Upper lobe of left lung (tissue), 6 donors: Measurements from ENCODE around the gene PTPRG. TPM values are rescaled to one million over a fixed set of nuclear protein-coding genes. Genes with fewer than 3 reads are reported as not detected.

Experiments
- ATAC-seq, 2 donors: fragments of 200-7000 bp; cut with Tn5 transposase; one replicate each; pipeline ENCODE4 v1.9.1; 2022; ENCODE audit warnings: mild to moderate bottlenecking in 2 of 2, moderate library complexity in 2 of 2; ENCODE audit not compliant: low FRiP score in 2 of 2
- DNase-seq, 2 donors: peaks; one replicate each; pipeline ENCODE4 v3.0.0-alpha.2; 2019 to 2020
- H3K27ac ChIP-seq, 4 donors: fragments of 200-600 bp; sonication (generic); one replicate each; pipeline ENCODE4 v1.5.1; 2016 to 2019
- H3K27me3 ChIP-seq, 4 donors: fragments of 200-600 bp; sonication (generic); one replicate each; pipeline ENCODE4 v1.5.1; 2017 to 2019
- H3K36me3 ChIP-seq, 4 donors: fragments of 200-600 bp; sonication (generic); one replicate each; pipeline ENCODE4 v1.5.1; 2016 to 2019
- H3K4me1 ChIP-seq, 4 donors: fragments of 200-600 bp; sonication (generic); one replicate each; pipeline ENCODE4 v1.5.1; 2018 to 2019
- H3K4me3 ChIP-seq, 4 donors: fragments of 200-600 bp; sonication (generic); one replicate each; pipeline ENCODE4 v1.5.1; 2017 to 2019; ENCODE audit warnings: mild to moderate bottlenecking in 2 of 4, moderate library complexity in 1 of 4
- H3K9me3 ChIP-seq, 4 donors: fragments of 200-600 bp; sonication (generic); one replicate each; pipeline ENCODE4 v1.5.1; 2018 to 2019
- CTCF ChIP-seq, 6 experiments: fragments of 450-650 bp in 4 of 6; fragments of 200-600 bp in 2 of 6; sonication (generic) in 2 of 6; IDR thresholded peaks; one replicate each; pipeline ENCODE4 v1.5.1; 2016 to 2019; ENCODE audit warnings: antibody characterized with exemption in 6 of 6
- EP300 ChIP-seq, 4 donors: sonication (generic); formaldehyde crosslinking; IDR thresholded peaks; one replicate each; pipeline ENCODE4 v1.5.1; 2017; ENCODE audit warnings: antibody characterized with exemption in 4 of 4, control low read depth in 2 of 4
- POLR2A ChIP-seq, 4 donors: fragments of 450-650 bp; IDR thresholded peaks; one replicate each; pipeline ENCODE4 v1.5.1; 2016 to 2017; ENCODE audit warnings: antibody characterized with exemption in 4 of 4, mild to moderate bottlenecking in 2 of 4
- POLR2AphosphoS5 ChIP-seq, 2 donors: sonication (generic); formaldehyde crosslinking; IDR thresholded peaks; one replicate each; pipeline ENCODE4 v1.5.1; 2017; ENCODE audit warnings: antibody characterized with exemption in 2 of 2
- WGBS, 2 donors: methylation state at CpG; one replicate each; pipeline ENCODE4 v1.1.5; 2017 to 2018; 5-methylcytosine and 5-hydroxymethylcytosine counted together
- total RNA-seq, 6 donors: library from RNA; depleted of rRNA in 4 of 6; stranded (reverse); fragments of >200 nt in 4 of 6; gene quantifications; one replicate each; pipeline versions ENCODE4 v1.1.0 to v1.2.1, GENCODE V29; 2016 to 2021
- donor health status: DM: no; HTN: no; CAD: no; lungs with moderate emphysema.
- donor health status: DM: no; HTN: yes; CAD: no; lungs with severe emphysema.

PTPRG gene
- total RNA-seq, 6 donors from 2014 or later, result 58.7 to 101 (median 68.8) TPM

- Histone ChIP-seq H3K9me3 (no peaks in the 10 kb centered on the region), H3K4me3 (no peak overlapping the region), H3K27ac (no peak overlapping the region), H3K27me3 (no peaks in the 10 kb centered on the region), H3K4me1 (peaks cover 0 to 9% (median 0%) of the 10 kb centered on the region in 4 donors), H3K36me3 (no peaks in the 10 kb centered on the region)
- DNase-seq (no peak), ATAC-seq (no peak)
- 88 to 95% methylated on average over 4 of the region's 4 CpGs for WGBS, 2 donors
- TF ChIP-seq CTCF (IDR thresholded peaks at IDR 0.05) (no peak), POLR2A (IDR thresholded peaks at IDR 0.05) (no peak), EP300 (IDR thresholded peaks at IDR 0.05) (no peak), POLR2AphosphoS5 (IDR thresholded peaks at IDR 0.05) (no peak)
Measured at GRCh38 chr3:61788623-61789507, 227.5 kb downstream of the PTPRG start.

GRCh38 chr3:61789861-61790260, 228.5 kb downstream of the PTPRG start:
- DNase-seq (no peak), ATAC-seq (no peak)
- TF ChIP-seq CTCF (IDR thresholded peaks at IDR 0.05) (no peak), POLR2AphosphoS5 (IDR thresholded peaks at IDR 0.05) (no peak), EP300 (IDR thresholded peaks at IDR 0.05) (no peak), POLR2A (IDR thresholded peaks at IDR 0.05) (no peak)
- Histone ChIP-seq H3K27me3 (no peaks in the 10 kb centered on the region), H3K36me3 (no peaks in the 10 kb centered on the region), H3K9me3 (no peaks in the 10 kb centered on the region), H3K4me3 (no peak overlapping the region), H3K4me1 (peaks cover 0 to 9% (median 0%) of the 10 kb centered on the region in 4 donors), H3K27ac (no peak overlapping the region)
- 53 to 64% methylated on average over 3 of the region's 3 CpGs for WGBS, 2 donors

- H3K27ac ChIP-seq, result no peak overlapping the region
- H3K36me3 ChIP-seq, result no peaks in the 10 kb centered on the region
- ATAC-seq (no peak), DNase-seq (no peak)
- no peaks in the 10 kb centered on the region for H3K27me3 ChIP-seq
- no peak for TF ChIP-seq EP300 (IDR thresholded peaks at IDR 0.05)
- no peak for TF ChIP-seq POLR2A (IDR thresholded peaks at IDR 0.05)
- TF ChIP-seq CTCF (IDR thresholded peaks at IDR 0.05), result no peak
- TF ChIP-seq POLR2AphosphoS5 (IDR thresholded peaks at IDR 0.05), result no peak
- H3K4me3 ChIP-seq, result no peak overlapping the region
- peaks cover 0 to 9% (median 0%) of the 10 kb centered on the region in 4 donors for H3K4me1 ChIP-seq
- no peaks in the 10 kb centered on the region for H3K9me3 ChIP-seq
Measured at GRCh38 chr3:61790411-61790810, 229.0 kb downstream of the PTPRG start.

- H3K36me3 ChIP-seq, result no peaks in the 10 kb centered on the region
- no peak overlapping the region for H3K27ac ChIP-seq
- H3K9me3 ChIP-seq, result no peaks in the 10 kb centered on the region
- TF ChIP-seq POLR2AphosphoS5 (IDR thresholded peaks at IDR 0.05), result no peak
- ATAC-seq, result no peak
- H3K4me3 ChIP-seq, result no peak overlapping the region
- 69 to 83% methylated on average over 2 of the region's 2 CpGs for WGBS, 2 donors
- peaks cover 0 to 13% (median 6%) of the 10 kb centered on the region in 4 donors for H3K4me1 ChIP-seq
- H3K27me3 ChIP-seq, result no peaks in the 10 kb centered on the region
- no peak for DNase-seq
Measured at GRCh38 chr3:61793056-61793455, 231.7 kb downstream of the PTPRG start.

GRCh38 chr3:61793521-61793920, 232.2 kb downstream of the PTPRG start:
- DNase-seq, result no peak

More at GRCh38 chr3:61793521-61793920, 232.2 kb downstream of the PTPRG start:
- Histone ChIP-seq H3K4me1 (peaks cover 0 to 13% (median 6%) of the 10 kb centered on the region in 4 donors), H3K27ac (no peak overlapping the region), H3K27me3 (no peaks in the 10 kb centered on the region), H3K4me3 (no peak overlapping the region), H3K36me3 (no peaks in the 10 kb centered on the region), H3K9me3 (no peaks in the 10 kb centered on the region)
- no peak for ATAC-seq
- TF ChIP-seq CTCF (IDR thresholded peaks at IDR 0.05), result no peak
- TF ChIP-seq POLR2AphosphoS5 (IDR thresholded peaks at IDR 0.05), result no peak
- TF ChIP-seq EP300 (IDR thresholded peaks at IDR 0.05), result no peak
- no peak for TF ChIP-seq POLR2A (IDR thresholded peaks at IDR 0.05)
